IMR-90 (cell line): ENCODE results near the gene CD81. TPM values are rescaled to one million over a fixed set of nuclear protein-coding genes. Genes with fewer than 3 reads are reported as not detected.

Experiments used
- ATAC-seq: fragments of 200-7000 bp; cut with Tn5 transposase; 2 replicates; pipeline ENCODE4 v1.9.1; 2020; ENCODE audit warnings: low read depth, mild to moderate bottlenecking, moderate library complexity
- BruUV-seq: library from RNA; stranded (reverse); fragments of 400-500 nt; replicated peaks from 2 replicates; lab custom pipeline; 2021; lab: Mats Ljungman, UMichigan
- CTCF ChIA-PET: fragments of 300-600 bp; formaldehyde crosslinking; extraction: SDS; loops from one replicate; lab custom pipeline; 2021; ENCODE audit warnings: antibody characterized with exemption; lab: Yijun Ruan, JAX
- POLR2A ChIA-PET: fragments of 300-600 bp; sonication (Branson Sonifier 250); formaldehyde crosslinking; loops from one replicate; lab custom pipeline; 2022; ENCODE audit warnings: antibody characterized with exemption; ENCODE audit not compliant: unreplicated experiment; lab: Charles Lee
- DNase-seq: peaks from one replicate; pipeline ENCODE4 v3.0.0; 2013
- H2AFZ ChIP-seq: replicated peaks from 2 replicates; pipeline ENCODE3; 2013; ENCODE audit warnings: low read length, mild to moderate bottlenecking; ENCODE audit not compliant: poor library complexity
- H2AK5ac ChIP-seq: 2 replicates; pipeline ENCODE4 v1.6.1; 2013; ENCODE audit warnings: low read depth, low read length, inconsistent platforms
- H2AK9ac ChIP-seq: replicated peaks from 2 replicates; pipeline ENCODE3; 2013; ENCODE audit warnings: mild to moderate bottlenecking, low read depth, low read length, moderate library complexity; ENCODE audit not compliant: poor library complexity
- H2BK120ac ChIP-seq: 2 replicates; pipeline ENCODE4 v1.6.1; 2013; ENCODE audit warnings: low read depth, low read length, inconsistent platforms
- H2BK15ac ChIP-seq: 3 replicates; pipeline ENCODE4 v1.6.1; 2013; ENCODE audit warnings: low read depth, low read length, inconsistent platforms
- H2BK20ac ChIP-seq: 2 replicates; pipeline ENCODE4 v1.6.1; 2013; ENCODE audit warnings: low read depth, mild to moderate bottlenecking, inconsistent platforms, low read length, moderate library complexity
- H2BK5ac ChIP-seq: 2 replicates; pipeline ENCODE4 v1.6.1; 2013; ENCODE audit warnings: mild to moderate bottlenecking, low read depth, low read length, inconsistent platforms; ENCODE audit not compliant: poor library complexity, severe bottlenecking
- H3K14ac ChIP-seq: replicated peaks from 2 replicates; pipeline ENCODE4 v1.6.1; 2013; ENCODE audit warnings: low read depth, low read length, inconsistent platforms
- H3K18ac ChIP-seq: 2 replicates; pipeline ENCODE4 v1.6.1; 2013; ENCODE audit warnings: low read depth, low read length, control low read depth
- H3K23ac ChIP-seq: 2 replicates; pipeline ENCODE4 v1.6.1; 2013; ENCODE audit warnings: low read depth, low read length, inconsistent platforms
- H3K27ac ChIP-seq: 2 replicates; pipeline ENCODE4 v1.5.1; 2013; ENCODE audit warnings: mild to moderate bottlenecking, control low read depth, low read length; ENCODE audit not compliant: insufficient read depth
- H3K27me3 ChIP-seq: 2 replicates; pipeline ENCODE4 v1.6.1; 2013; ENCODE audit warnings: low read length; ENCODE audit not compliant: control insufficient read depth, insufficient read depth
- H3K36me3 ChIP-seq: 2 replicates; pipeline ENCODE4 v1.6.1; 2013; ENCODE audit warnings: low read length, mixed read lengths; ENCODE audit not compliant: control insufficient read depth, insufficient read depth
- H3K4ac ChIP-seq: 2 replicates; pipeline ENCODE4 v1.6.1; 2013; ENCODE audit warnings: low read depth, low read length, inconsistent platforms
- H3K4me1 ChIP-seq: 2 replicates; pipeline ENCODE4 v1.6.1; 2013; ENCODE audit warnings: low read length, mixed read lengths; ENCODE audit not compliant: control insufficient read depth, insufficient read depth
- H3K4me2 ChIP-seq: 2 replicates; pipeline ENCODE4 v1.6.1; 2013; ENCODE audit warnings: low read depth, mild to moderate bottlenecking, control low read depth, low read length, moderate library complexity
- H3K4me3 ChIP-seq: 2 replicates; pipeline ENCODE4 v1.5.1; 2013; ENCODE audit warnings: low read depth, mild to moderate bottlenecking, control low read depth, low read length, moderate library complexity; ENCODE audit not compliant: insufficient read depth
- H3K56ac ChIP-seq: 2 replicates; pipeline ENCODE4 v1.6.1; 2013; ENCODE audit warnings: low read length, inconsistent platforms; ENCODE audit not compliant: insufficient read depth; ENCODE audit errors: extremely low read depth
- H3K79me1 ChIP-seq, 2 experiments: 2 replicates each; pipeline ENCODE4 v1.6.1; 2013; ENCODE audit warnings: low read length in 2 of 2, inconsistent platforms in 1 of 2, low read depth in 1 of 2
- H3K9ac ChIP-seq: 2 replicates; pipeline ENCODE4 v1.6.1; 2013; ENCODE audit warnings: low read depth, low read length, control low read depth
- H3K9me1 ChIP-seq: 2 replicates; pipeline ENCODE4 v1.6.1; 2013; ENCODE audit warnings: low read length, inconsistent platforms; ENCODE audit not compliant: insufficient read depth
- H3K9me3 ChIP-seq: 2 replicates; pipeline ENCODE4 v1.6.1; 2013; ENCODE audit warnings: low read length; ENCODE audit not compliant: control insufficient read depth, insufficient read depth
- H4K20me1 ChIP-seq: 2 replicates; pipeline ENCODE4 v1.6.1; 2013; ENCODE audit warnings: low read length, inconsistent platforms; ENCODE audit not compliant: insufficient read depth
- H4K5ac ChIP-seq: 2 replicates; pipeline ENCODE4 v1.6.1; 2013; ENCODE audit warnings: mild to moderate bottlenecking, low read depth, low read length, control low read depth
- H4K8ac ChIP-seq, 2 experiments: 2 replicates each; pipeline ENCODE4 v1.6.1; 2013; ENCODE audit warnings: low read depth in 2 of 2, low read length in 2 of 2, control low read depth in 1 of 2, inconsistent platforms in 1 of 2
- H4K91ac ChIP-seq: 2 replicates; pipeline ENCODE4 v1.6.1; 2013; ENCODE audit warnings: low read depth, low read length, inconsistent platforms; ENCODE audit not compliant: insufficient read depth
- BHLHE40 ChIP-seq: fragments of 150-350 bp; IDR thresholded peaks from 2 replicates; pipeline ENCODE4 v1.6.1; 2016; ENCODE audit warnings: mild to moderate bottlenecking, low read depth, low read length
- CHD1 ChIP-seq: IDR thresholded peaks from 2 replicates; pipeline ENCODE4 v1.6.1; 2012; ENCODE audit warnings: low read depth, low read length, improper control_type of control experiment
- FOS ChIP-seq: fragments of 150-350 bp; IDR thresholded peaks from 2 replicates; pipeline ENCODE4 v1.6.1; 2016; ENCODE audit warnings: low read depth, low read length
- MAFK ChIP-seq: IDR thresholded peaks from 2 replicates; pipeline ENCODE4 v1.6.1; 2012; ENCODE audit warnings: low read depth, low read length, improper control_type of control experiment
- MAZ ChIP-seq: IDR thresholded peaks from 2 replicates; pipeline ENCODE4 v1.6.1; 2012; ENCODE audit warnings: low read depth, mild to moderate bottlenecking, low read length, improper control_type of control experiment, moderate library complexity, borderline replicate concordance
- MXI1 ChIP-seq: IDR thresholded peaks from 2 replicates; pipeline ENCODE4 v1.6.1; 2012; ENCODE audit warnings: low read depth, mild to moderate bottlenecking, low read length, moderate library complexity, borderline replicate concordance
- NFE2L2 ChIP-seq: fragments of 150-350 bp; IDR thresholded peaks from 2 replicates; pipeline ENCODE4 v1.6.1; 2016; ENCODE audit warnings: low read depth, mild to moderate bottlenecking, low read length
- POLR2A ChIP-seq: IDR thresholded peaks from 2 replicates; pipeline ENCODE4 v1.6.1; 2012; ENCODE audit warnings: mild to moderate bottlenecking, low read depth, low read length
- RAD21 ChIP-seq: IDR thresholded peaks from 2 replicates; pipeline ENCODE4 v1.6.1; 2012; ENCODE audit warnings: low read length, improper control_type of control experiment
- RCOR1 ChIP-seq: IDR thresholded peaks from 2 replicates; pipeline ENCODE4 v1.6.1; 2012; ENCODE audit warnings: mild to moderate bottlenecking, low read length, improper control_type of control experiment; ENCODE audit not compliant: insufficient replicate concordance
- RFX5 ChIP-seq: IDR thresholded peaks from 2 replicates; pipeline ENCODE4 v1.8.0; 2012; ENCODE audit warnings: low read depth, mild to moderate bottlenecking, low read length, moderate library complexity
- WGBS, 2 experiments: methylation state at CpG; one replicate each; pipeline versions ENCODE4 v1.1.5 to v1.1.7; 2013; ENCODE audit warnings: missing lambda C conversion rate in 2 of 2; ENCODE audit not compliant: insufficient read length in 1 of 2; ENCODE audit errors: extremely low coverage in 2 of 2; 5-methylcytosine and 5-hydroxymethylcytosine counted together
- dilution Hi-C: fragments of 300-500 bp; cut with HindIII; formaldehyde crosslinking; loops from one replicate; pipeline ENCODE4 v1.14.3; 2018; ENCODE audit warnings: low sequenced_read_pairs; ENCODE audit not compliant: unreplicated experiment
- in situ Hi-C: fragments of 300-500 bp; cut with MboI; formaldehyde crosslinking; loops from 3 replicates; pipeline ENCODE4 v1.14.3; 2019; ENCODE audit warnings: low sequenced_read_pairs, inconsistent platforms, mixed read lengths
- intact Hi-C: fragments of 100-400 bp; cut with micrococcal nuclease; formaldehyde crosslinking; loops from 2 replicates; pipeline ENCODE4 v1.10.0; 2022
- polyA plus RNA-seq, 3 experiments: library from polyadenylated mRNA; depleted of rRNA; stranded (reverse); fragments of >200 nt; gene quantifications; 2 replicates each; pipeline ENCODE4 v1.2.3, GENCODE V29; 2012; ENCODE audit warnings: low replicate concordance in 1 of 3
- total RNA-seq: library from RNA; depleted of rRNA; stranded (reverse); fragments of >200 nt; gene quantifications from 2 replicates; pipeline ENCODE4 v1.2.3, GENCODE V29; 2012
- TF ChIP-seq, protein P1 (sequence below): fragments of 150-350 bp; IDR thresholded peaks from 2 replicates; pipeline ENCODE4 v1.6.1; 2016; ENCODE audit warnings: low read depth, mild to moderate bottlenecking, low read length, moderate library complexity, borderline replicate concordance
- TF ChIP-seq, protein P2 (sequence below): conservative IDR thresholded peaks from 2 replicates; pipeline ENCODE4 v1.5.1; 2012; ENCODE audit warnings: mild to moderate bottlenecking, low read depth, low read length, improper control_type of control experiment
- TF ChIP-seq, protein P3 (sequence below): fragments of 150-350 bp; IDR thresholded peaks from 2 replicates; pipeline ENCODE4 v1.6.1; 2017; ENCODE audit warnings: mild to moderate bottlenecking, antibody characterized with exemption, low read length, low read depth

Gene CD81
- total and polyA plus RNA-seq, 2 of the 4 experiments (the other 2 are of a cell fraction): 159 to 689 TPM

DNA sequence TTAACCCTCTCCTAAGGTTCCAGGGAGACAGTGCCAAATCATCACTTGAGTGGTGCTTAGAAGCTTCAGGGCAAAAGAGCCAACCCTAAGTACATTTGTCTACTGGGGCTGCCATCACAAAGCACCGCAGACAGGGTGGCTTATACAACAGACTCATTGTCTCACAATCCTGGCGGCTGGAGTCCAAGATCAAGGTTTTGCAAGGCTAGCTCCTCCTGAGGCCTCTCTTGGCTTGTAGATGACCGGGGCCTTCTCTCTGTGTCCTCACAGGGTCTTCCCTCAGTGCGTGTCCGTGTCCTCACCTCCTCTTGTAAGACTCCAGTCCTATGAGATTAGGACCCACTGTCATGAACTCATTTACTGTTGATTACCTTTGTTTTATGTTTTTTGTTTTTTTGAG is 34.1 kb upstream of the CD81 start:
- no peak overlapping the region for H4K8ac ChIP-seq
- H2AK5ac ChIP-seq: no peak overlapping the region
- no peak overlapping the region for H3K27ac ChIP-seq
- no peak overlapping the region for H3K4ac ChIP-seq
- TF ChIP-seq NFE2L2 (no peak), CHD1 (no peak), MXI1 (no peak), MAZ (no peak), BHLHE40 (no peak), FOS (no peak), MAFK (no peak), RAD21 (no peak), POLR2A (no peak), RFX5 (no peak), RCOR1 (no peak)
- TF ChIP-seq, protein P1, sequence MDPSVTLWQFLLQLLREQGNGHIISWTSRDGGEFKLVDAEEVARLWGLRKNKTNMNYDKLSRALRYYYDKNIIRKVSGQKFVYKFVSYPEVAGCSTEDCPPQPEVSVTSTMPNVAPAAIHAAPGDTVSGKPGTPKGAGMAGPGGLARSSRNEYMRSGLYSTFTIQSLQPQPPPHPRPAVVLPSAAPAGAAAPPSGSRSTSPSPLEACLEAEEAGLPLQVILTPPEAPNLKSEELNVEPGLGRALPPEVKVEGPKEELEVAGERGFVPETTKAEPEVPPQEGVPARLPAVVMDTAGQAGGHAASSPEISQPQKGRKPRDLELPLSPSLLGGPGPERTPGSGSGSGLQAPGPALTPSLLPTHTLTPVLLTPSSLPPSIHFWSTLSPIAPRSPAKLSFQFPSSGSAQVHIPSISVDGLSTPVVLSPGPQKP: no peak
- TF ChIP-seq, protein P2, sequence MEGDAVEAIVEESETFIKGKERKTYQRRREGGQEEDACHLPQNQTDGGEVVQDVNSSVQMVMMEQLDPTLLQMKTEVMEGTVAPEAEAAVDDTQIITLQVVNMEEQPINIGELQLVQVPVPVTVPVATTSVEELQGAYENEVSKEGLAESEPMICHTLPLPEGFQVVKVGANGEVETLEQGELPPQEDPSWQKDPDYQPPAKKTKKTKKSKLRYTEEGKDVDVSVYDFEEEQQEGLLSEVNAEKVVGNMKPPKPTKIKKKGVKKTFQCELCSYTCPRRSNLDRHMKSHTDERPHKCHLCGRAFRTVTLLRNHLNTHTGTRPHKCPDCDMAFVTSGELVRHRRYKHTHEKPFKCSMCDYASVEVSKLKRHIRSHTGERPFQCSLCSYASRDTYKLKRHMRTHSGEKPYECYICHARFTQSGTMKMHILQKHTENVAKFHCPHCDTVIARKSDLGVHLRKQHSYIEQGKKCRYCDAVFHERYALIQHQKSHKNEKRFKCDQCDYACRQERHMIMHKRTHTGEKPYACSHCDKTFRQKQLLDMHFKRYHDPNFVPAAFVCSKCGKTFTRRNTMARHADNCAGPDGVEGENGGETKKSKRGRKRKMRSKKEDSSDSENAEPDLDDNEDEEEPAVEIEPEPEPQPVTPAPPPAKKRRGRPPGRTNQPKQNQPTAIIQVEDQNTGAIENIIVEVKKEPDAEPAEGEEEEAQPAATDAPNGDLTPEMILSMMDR: no peak
- TF ChIP-seq, protein P3, sequence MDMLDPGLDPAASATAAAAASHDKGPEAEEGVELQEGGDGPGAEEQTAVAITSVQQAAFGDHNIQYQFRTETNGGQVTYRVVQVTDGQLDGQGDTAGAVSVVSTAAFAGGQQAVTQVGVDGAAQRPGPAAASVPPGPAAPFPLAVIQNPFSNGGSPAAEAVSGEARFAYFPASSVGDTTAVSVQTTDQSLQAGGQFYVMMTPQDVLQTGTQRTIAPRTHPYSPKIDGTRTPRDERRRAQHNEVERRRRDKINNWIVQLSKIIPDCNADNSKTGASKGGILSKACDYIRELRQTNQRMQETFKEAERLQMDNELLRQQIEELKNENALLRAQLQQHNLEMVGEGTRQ: no peak
- H3K18ac ChIP-seq: no peak overlapping the region
- H4K5ac ChIP-seq: no peak overlapping the region
- no peak overlapping the region for H2AFZ ChIP-seq
- no peak overlapping the region for H3K4me2 ChIP-seq
- H2BK20ac ChIP-seq: no peak overlapping the region
- intact Hi-C loops (no loop called here), dilution Hi-C loops (no loop called here), in situ Hi-C loops (no loop called here)
- no TSS peak for BruUV-seq
- no peak overlapping the region for H4K91ac ChIP-seq
- H3K23ac ChIP-seq: no peak overlapping the region
- no peaks in the 10 kb centered on the region for H3K9me1 ChIP-seq
- no peak overlapping the region for H2AK9ac ChIP-seq
- no peak for ATAC-seq
- no peak overlapping the region for H2BK15ac ChIP-seq
- H3K9ac ChIP-seq: no peak overlapping the region
- no CpG with 5 or more reads among the region's 5 CpGs for whole genome bisulfite sequencing, 2 experiments
- H4K20me1 ChIP-seq: no peaks in the 10 kb centered on the region
- no peak overlapping the region for H3K4me3 ChIP-seq
- H3K79me1 ChIP-seq: no peaks in the 10 kb centered on the region
- H2BK120ac ChIP-seq: no peak overlapping the region
- no peaks in the 10 kb centered on the region for H3K9me3 ChIP-seq
- H3K4me1 ChIP-seq: no peaks in the 10 kb centered on the region
- CTCF ChIA-PET: no interaction called here
- POLR2A ChIA-PET: no interaction called here
- no peaks in the 10 kb centered on the region for H3K36me3 ChIP-seq
- peak; percentile 12 for DNase-seq
- H3K27me3 ChIP-seq: peaks cover 8% of the 10 kb centered on the region
- no peak overlapping the region for H3K56ac ChIP-seq
- no peak overlapping the region for H2BK5ac ChIP-seq
- H3K14ac ChIP-seq: no peak overlapping the region
